ENCODE results near the gene PAM16.
"Not testable (repeated sequence)": the region's sequence is repeated elsewhere in the genome, so short reads cannot be mapped to it uniquely, and the experiment has no call there.

PAM16 gene

DNA sequence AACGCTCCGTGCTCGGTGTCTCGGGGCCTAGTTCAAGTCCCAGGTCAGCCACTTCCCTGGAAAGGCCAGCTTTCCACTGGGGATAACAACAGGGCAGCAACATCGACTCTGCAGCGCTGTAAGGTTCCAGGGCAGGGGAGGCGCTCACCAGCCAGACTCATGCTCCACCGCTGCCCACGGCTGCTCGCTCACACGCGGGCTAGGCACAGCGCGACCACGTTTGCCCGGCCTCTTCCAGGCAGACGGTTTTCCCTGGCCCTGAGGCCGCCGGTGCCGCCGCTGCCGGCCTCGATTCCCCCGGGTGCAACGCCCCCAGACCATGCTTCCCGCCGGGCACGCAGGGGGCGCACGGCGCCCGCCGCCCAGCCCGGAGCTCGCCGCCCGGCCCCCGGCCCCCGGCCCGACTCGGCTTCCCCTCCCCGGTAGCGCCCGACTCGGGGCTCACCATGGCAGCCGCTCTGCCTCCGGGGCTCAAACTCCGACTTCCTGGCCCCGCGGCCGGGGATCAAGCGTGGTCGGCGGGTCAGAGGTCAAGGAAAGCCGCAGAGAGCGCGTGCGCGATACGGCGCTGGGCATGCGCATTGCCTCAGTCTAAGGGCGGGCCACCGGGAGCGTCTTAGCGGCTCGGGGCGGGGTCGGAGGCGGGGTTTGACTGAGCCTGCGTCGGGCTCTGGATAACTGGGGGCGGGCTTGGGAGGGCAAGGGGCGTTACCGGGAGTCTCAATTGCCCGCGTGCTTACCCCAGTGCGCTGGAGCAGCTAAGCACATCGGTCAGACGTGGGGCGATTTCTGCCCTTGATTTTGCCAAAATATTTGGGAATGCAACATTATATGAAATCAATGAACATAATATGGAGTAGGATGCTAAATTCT is at the start of gene PAM16:
PAM16 (minus strand) TSS at position 535 of the 873 bp plus-strand sequence; CDS start at position 448, 87 bp downstream.
- FAIRE-seq (peak; percentile 73), DNase-seq (ENCODE audit: low spot score) (peak; percentile 97)

DNA sequence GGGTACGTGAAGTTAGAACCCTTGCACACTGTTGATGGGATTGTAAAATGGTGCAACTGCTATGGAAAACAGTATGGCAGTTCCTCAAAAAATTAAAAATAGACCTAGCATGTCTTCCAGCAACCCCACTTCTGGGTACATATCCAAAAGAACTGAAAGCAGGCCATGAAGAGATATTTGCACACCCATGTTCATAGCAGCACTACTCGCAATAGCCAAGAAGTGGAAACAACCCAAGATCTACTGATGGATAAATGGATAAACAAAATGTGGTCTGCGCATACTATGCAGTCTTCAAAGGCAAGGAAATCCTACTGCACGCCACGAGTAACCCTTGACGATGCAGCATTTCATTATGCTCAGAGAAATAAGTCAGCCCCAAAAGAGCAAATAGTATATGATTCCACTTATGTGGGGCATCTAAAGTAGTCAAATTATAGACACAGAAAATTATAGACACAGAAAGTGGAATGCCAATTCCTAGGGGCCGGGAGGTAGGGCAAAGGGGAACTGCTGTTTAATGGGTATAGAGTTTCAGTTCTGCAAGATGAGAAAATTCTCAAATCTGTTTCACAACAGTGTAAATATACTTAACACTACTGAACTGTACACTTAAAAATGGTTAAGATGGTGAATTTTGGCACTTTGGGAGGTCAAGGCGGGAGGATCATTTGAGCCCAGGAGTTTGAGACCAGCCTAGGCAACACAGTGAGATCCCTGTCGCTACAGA is 48.0 kb upstream of the PAM16 start:
- no peak for DNase-seq (ENCODE audit: low spot score)

DNA sequence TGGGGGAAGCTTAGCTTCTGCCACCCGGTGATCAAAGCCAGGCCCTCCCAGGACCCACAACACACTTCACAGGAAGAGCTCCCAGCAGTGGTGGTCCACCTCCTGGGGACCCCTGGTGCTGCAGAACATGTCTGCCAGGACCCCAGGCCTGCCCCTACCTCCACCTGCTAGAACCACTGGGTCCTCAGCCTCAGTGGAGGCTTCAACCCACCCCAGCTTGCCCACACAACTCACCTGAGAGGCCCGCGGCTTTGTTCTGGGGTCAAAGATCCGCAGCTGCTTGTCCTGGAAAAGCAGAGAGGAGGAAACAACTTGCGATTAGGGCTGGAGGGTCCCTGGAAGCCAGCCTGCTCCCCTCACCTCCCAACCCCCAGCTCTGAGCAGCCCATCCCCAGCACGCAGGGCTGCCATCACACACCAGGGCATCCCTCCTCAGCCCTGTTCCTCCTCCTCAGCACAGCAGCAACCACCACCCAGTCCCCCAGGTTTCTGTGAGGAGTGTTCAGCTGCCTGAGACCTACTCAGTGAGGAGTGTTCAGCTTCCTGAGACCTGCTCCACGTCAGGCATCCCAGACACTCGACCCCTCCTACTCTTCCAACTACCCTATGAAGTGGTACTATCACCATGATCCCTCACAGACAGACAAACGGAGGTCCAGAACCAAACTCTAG is 44.1 kb upstream of the PAM16 start:
- DNase-seq (ENCODE audit: low spot score): no peak
- FAIRE-seq: no peak

More for the DNA sequence above, 48.0 kb upstream of the PAM16 start:
- no peak for FAIRE-seq

DNA sequence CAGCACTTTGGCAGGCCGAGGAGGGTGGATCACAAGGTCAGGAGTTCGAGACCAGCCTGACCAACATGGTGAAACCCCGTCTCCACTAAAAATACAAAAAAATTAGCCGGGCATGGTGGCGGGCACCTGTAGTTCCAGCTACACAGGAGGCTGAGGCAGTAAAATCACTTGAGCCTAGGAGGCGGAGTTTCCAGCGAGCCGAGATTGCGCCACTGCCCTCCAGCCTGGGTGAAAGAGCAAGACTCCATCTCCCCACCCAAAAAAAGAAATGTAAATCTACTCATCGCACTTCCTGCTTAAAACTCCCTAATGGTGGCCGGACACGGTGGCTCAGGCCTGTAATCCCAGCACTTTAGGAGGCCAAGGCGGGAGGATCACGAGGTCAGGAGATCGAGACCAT is 42.7 kb upstream of the PAM16 start:
- DNase-seq (ENCODE audit: low spot score); FAIRE-seq: not testable (repeated sequence)

DNA sequence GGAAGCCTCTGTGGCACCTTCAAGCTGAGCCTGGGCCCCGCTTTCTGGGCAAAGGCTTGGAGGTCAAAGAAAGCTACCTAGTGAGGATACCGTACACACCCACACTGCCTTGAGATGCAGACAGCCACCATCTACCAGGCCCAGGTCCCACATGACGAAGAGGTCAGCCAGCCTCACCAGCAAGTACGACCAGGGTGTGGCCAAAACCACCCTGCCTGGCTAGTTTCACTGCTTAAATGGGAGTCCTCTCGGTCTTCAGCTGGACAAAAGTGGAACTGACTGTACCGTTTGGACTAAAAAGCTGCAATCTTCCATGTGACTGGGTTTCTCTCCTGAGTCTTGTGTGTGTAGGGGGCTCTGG is 42.1 kb upstream of the PAM16 start:
- DNase-seq (ENCODE audit: low spot score): no peak
- peak; percentile 74 for FAIRE-seq

DNA sequence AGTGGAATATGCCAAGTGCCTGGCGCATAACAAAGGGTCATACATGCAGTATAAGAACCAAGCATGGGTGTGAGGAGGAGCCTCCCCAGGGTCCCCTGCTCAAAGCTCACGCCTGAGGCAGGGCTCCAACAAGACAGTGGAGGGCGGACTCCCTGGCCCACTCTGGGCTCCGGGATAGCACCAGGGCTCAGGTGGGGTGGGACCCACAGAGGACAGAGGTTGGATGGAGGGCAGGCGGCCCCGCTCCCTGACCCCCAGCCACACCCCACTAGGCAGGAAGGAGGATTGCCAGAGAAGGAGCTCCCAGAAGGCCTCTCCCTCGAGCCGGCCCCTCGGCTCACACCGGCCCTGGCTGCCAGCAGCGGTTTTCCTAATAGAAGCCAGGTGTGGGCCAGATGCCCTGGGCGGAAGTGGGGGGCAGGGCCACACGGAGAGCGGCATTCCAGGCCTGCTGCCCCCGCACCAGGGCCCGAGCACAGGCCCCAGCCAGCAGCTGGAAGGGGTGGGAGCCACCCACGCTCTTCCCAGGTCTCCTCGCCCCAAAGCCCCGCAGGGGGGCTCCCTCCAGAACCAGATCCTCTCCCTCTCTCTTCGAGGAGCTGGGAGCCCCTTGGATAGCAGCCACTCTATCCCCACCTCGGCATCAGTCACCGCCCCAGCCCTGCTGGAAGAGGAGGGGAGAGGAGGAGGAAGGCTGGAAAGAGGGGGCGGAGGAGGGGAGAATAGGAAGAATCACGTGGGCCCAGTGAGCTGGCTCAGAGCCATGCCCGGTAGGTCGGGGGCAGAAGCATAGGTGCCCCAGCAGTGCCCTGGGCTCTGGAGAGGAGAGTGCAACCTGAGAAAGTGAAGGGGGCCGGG is 41.5 kb upstream of the PAM16 start:
- DNase-seq (ENCODE audit: low spot score) (peak; percentile 92), FAIRE-seq (no peak)

DNA sequence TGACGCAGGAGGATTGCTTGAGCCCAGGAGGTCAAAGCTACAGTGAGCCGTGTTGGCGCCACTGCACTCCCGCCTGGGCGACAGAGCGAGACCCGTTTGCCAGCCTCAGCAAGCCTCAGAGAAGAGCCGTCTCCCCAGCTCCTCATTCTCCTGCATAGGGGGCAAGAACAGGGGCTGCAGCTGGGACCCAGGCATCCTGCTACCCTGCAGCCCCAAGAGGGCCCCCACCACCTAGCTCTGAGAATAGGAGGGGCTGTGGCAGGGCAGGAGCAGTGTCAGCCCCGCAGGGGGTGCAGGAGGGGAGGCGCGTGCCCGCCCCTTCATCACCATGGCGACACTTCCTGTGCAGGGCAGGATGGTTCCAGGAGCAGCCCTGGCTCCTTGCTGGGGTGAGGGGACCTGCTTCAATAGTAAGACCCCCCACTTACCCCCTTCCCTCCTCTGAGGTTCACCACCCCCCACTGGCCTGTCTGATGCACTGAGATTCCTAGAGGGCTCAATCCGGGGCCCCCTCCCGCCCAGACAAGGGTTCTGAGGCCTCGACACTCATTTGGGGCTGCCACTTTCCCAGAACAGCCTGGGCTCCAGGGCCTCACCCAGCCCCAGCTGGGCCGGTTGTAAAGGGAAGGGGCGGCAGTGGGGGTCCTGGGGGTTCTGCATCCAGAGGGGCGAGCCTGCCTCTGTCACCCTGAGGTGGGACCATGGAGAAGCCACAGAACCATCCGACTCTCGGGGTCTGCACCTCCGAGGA is 40.7 kb upstream of the PAM16 start:
- FAIRE-seq: no peak
- DNase-seq (ENCODE audit: low spot score): peak; percentile 50

DNA sequence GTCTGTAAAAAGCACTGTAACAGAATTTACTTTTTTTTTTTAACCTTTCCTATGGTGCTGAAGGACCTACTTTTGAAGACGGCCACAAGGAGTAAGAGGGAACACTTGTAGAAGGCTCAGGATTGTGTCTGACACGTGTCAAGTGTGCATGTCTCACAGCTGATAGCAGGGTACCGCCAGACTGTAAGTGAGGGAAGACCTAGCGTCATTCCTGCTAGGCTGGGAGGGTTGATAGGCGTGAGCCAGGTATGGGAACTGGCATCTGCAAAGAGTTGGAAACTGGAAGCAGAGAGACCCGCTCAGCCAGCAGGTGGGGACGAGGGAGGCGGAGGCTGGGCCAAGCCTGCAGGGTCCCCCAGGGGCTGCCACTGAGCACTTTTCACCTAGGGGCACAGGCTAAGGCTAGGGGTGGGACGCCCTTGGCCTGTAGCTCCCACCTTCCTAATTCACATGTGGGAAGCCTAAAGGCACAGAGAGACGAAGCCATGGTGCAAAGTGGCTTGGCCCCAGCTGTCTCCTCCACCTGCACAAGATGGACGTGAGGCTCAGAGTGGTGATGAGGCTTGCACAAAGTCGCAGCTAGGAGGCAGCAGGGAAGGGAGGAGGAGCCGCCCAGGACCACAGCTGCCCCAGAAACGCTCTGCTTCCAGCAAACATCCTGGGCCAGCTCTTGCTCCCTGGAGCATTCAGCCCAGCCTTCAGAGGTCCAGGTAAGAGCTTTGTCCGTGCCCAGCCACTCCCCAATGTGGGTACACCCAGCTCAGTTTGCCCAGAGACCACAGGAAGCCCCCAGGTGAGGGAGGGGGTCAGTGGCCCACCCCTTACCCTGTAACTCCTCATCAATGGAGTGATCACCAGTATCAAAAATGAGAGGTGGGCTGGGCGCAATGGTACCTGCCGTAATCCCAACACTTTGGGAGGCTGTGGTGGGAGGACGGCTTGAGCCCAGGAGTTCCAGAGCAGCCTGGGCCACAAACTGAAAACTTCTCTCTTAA is 39.4 kb upstream of the PAM16 start:
- DNase-seq (ENCODE audit: low spot score): no peak
- no peak for FAIRE-seq

DNA sequence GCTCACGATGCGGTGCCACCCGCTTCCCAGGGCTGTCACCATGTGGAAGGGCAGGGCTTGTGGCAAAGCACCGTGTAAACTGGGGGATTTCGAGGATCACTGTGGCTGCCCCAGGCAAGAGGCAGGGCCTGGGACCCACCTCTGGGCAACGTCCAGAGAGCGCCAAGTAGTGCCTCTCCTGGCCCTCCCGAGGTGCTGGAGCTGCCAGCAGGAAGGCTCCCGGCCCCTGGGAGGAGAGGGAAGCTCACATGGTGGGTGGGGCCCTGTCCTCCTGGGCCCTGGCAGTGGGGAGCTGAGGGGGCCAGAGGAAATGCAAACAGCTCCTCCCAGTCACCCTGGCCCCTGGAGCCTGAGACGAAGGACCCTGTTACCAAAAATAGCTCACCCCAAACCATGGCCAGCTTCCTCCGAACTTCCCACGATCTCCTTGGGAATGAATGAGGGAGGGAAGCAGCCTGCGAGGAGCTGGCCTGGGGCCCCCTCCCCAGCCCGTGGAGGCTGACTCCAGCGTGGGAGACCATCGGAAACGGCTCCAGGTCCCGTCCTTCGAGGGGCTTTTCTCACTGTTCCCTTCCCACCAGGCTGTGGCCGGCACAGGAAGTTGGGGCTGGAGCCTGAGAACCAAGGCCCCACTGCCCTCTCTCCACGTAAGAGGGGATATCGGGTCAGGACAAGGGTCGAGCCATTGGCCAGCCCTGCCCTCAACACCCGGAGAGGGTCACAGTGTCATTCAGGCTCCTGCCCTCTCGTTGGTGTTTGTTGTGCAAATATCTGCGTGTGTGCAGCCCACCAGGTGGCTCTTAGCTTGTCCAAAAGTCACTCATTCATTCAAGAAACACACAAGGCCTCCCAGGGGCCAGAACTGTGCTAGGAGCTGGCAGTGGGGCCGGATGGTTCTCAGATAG is 38.2 kb upstream of the PAM16 start:
- no peak for FAIRE-seq

DNA sequence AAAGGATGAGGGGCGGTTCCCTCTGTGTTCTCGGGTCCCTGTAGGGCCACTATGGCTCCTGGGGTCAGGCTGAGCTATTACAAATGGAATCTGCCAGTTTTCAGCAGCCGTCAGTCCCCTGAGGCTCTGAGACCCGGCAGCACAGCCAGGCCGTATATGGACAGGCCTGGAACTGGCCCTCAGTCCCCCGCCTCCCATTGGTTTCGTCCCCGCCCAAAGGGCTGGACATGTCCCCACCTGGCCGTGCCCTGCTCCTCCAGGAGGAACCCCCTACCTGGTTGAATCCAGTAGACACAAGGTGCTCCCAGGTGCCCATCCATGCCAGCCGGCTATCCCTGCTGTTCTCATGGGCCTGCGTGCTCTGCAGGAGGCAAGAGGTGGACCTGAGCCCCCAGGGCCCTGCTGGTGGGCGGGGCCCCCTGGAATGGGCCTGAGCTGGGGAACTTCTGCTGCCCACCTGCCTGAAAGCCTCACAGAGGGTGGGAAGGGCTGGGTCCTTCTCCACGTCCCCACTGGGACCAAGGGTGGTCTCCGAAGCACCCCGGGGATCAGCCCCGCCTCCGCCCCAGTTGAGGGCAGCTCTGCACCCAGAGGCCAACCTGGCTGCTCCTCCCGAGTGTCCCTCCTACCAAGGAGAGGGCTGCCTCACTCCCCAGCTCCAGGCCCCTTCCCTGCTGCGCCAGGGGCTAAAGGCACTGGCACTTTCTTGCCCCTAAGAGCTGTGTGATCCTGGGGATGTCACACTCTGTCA is 37.3 kb upstream of the PAM16 start:
- DNase-seq (ENCODE audit: low spot score) (no peak), FAIRE-seq (no peak)

More for the DNA sequence above, 38.2 kb upstream of the PAM16 start:
- DNase-seq (ENCODE audit: low spot score): no peak

DNA sequence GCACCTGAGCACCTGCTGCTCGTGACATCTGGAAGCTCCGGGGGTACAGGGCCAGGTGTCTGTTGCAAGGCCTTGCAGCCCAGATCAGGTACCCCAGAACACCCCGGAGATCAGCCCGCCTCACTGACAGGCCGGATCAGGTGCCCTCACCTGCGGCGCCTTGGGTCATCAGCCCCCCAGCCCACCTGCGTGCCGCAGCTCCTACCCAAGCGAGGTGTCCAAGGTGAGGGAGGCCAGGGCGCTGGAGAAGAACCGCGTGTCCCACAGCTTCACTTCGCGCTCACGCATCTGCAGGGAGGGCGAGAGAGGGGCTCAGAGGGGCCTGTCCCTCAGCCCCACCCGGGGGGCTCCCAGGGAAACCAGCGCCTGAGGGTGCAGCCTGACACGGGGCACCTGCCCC is 36.7 kb upstream of the PAM16 start:
- FAIRE-seq (no peak), DNase-seq (ENCODE audit: low spot score) (no peak)

DNA sequence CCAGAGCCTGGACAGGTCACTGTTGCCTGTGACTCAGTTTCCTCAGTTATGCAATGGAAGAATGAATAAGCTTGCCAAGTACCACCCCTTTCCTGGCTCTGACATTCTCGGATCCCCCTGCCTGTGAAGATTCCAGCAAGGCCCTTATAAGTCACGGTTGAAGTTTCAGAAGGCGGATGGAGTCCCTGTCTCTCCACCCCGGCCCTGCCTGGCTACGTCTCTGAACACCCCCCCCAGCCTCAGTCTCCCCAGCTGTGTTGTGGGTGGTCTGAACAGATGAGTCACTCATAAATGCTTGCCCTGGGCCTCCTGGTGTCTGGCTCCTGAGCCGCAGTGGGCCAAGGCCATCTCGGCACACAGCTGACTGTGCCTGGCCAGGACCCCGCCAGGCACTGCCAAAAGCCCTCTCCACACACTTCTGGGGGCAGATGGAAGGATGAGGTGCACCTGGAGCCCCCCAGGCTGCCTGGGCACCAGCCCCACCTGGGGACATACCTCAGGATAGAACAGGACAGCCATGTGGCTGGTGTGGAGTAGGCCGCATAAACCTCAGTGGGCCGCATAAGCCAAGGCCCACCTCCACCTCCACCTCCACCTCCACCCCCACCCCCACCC is 35.9 kb upstream of the PAM16 start:
- FAIRE-seq (no peak), DNase-seq (ENCODE audit: low spot score) (no peak)

DNA sequence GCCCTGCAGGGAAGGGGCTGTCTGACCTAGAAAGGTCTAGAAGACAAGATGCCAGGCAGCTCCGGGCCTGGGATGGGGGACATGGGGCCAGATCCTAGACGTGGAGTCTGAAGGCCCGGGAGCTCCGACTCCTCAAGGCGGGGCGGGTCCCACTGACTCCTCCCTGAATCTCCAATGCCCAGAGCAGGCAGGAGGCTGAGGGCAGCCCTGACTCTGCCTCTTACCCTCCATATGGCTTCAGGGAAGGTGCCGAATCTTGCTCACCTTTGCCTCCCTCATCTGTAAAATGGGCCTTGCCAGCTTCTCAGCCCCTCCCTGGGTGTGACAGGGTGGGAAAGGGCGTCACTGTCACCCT is 35.3 kb upstream of the PAM16 start:
- no peak for DNase-seq (ENCODE audit: low spot score)
- no peak for FAIRE-seq

DNA sequence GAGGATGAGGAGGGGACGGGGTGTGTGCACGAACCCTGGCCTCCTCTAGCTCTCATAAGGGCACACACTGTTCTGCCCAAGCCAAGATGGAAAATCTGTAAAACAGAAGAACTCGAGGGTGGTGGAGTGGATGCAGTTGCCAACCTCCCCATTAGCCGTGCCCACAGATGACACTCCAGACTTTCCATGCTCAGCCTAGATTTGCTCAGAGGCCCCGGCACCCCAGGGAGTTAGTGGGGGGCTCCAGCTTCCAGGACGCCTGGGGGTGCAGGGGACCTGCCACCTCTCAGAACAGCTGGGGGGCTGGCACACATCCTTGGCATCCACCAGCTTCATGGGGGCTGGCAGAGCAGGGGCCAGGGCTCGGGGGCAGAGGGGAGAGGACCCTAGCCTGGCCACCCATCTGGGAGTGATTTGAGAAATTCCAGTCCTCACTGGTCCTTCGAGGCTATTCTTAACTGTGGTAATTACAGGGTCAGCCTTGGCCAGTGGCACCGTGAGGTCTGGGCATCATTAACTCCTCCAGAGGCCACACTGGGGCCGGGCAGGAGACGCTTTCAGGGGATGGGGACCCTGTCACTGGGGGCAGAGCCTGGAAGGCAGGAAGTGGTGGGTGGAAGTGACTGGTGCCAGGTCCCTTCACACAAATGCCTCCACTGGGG is 34.8 kb upstream of the PAM16 start:
- FAIRE-seq (no peak), DNase-seq (ENCODE audit: low spot score) (no peak)

DNA sequence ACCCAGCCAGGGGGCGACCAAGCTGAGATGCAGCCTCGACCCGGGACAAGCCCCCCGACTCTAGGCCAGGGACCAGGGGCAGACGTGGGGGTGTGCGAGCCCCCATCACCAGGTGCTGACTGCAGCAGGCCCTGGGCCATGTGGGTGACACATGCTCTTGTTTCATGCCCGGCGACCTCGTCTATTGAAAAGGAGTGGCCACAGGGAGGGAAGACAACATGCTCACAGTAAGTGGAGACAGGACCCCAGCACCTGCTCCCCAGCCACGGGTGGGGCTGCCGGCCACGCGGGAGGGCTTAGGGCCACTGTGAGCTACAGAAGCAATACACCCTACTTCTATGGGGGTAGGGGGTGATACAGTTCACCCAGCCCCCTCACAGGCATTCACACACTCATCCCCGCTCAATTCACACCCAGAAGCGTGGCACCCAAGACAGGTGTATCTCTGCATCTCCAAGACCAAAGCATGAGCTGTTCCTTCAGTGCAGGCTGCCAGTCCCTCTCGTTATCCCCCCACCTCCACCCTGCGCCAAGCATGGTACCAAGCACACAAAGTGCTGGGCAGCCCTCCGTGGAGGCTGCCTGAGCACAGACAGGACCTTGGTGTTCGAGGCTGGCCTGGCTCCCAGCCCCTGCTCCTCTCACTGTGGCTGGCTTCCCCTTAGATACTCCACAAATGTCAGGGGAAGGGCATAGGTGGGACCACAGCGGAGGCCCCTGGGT is 34.1 kb upstream of the PAM16 start:
- peak; percentile 59 for FAIRE-seq

DNA sequence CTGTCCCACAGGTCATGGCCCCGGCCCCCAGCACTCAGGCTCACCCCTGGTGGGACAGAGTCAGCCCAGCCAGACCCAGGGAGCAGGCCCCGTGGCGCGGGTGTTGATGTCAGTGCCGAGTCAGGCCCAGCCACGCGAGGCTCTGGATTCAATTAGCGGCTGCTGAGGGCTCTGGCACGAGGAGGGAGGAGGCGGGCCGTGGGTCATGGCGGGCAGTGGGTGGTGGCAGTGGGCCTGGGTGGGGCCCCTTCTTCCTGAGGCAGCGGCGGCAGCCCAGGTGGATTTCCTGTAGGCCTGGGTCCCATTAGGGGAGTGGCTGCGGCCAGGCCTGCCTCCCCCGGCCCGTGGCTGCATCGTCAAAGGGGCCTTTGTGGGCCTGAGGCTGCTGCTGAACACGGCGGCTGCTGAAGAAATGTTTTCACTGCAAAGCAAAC is 33.4 kb upstream of the PAM16 start:
- DNase-seq (ENCODE audit: low spot score): no peak
- no peak for FAIRE-seq

More for the DNA sequence above, 34.1 kb upstream of the PAM16 start:
- DNase-seq (ENCODE audit: low spot score): no peak

Data from urothelium cell line (cell line).